ENCODE data around the gene CHST5.
"Not testable (repeated sequence)": the region's sequence is repeated elsewhere in the genome, so short reads cannot be mapped to it uniquely, and the experiment has no call there.

Gene CHST5

DNA sequence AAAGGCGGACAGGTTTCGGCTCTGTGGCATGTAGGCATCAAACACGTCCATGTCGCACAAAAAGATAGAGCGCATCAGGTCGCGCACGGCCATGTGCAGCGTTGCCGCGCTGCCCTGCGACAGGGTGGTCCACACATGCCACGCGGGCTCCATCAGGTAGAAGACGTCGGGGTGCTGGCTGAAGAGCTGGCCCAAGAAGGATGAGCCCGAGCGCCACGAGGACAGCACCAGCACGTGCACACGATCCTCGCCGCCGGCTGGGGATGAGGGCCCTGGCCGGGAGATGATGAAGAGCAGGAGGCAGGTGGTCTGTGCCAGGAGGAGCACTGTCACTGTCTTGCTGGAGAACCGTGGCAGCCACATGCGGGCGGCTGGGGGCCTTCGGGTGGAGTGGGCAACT, 5.9 kb downstream of the CHST5 start:
- Histone ChIP-seq H3K4me3 (ENCODE audit: control insufficient read depth in 1 of 7, extremely low read depth in 1 of 7, insufficient read depth in 4 of 7, low read depth in 2 of 7, low read length in 6 of 7) (no peak overlapping the region), H3K27me3 (replicated peaks in 2 of 5; ENCODE audit: control insufficient read depth in 4 of 5, insufficient read depth in 5 of 5, low read length in 4 of 5) (no peaks in the 10 kb centered on the region), H3K27ac (ENCODE audit: insufficient read depth in 1 of 2, low read depth in 1 of 2, low read length in 2 of 2, poor library complexity in 1 of 2, severe bottlenecking in 2 of 2) (no peak overlapping the region), H3K9me3 (ENCODE audit: control extremely low read depth in 1 of 5, control insufficient read depth in 4 of 5, insufficient read depth in 2 of 5, low read depth in 1 of 5, low read length in 4 of 5) (no peaks in the 10 kb centered on the region), H3K36me3 (ENCODE audit: control insufficient read depth in 4 of 4, insufficient read depth in 4 of 4, low read length in 3 of 4) (no peaks in the 10 kb centered on the region), H3K4me1 (ENCODE audit: control extremely low read depth in 1 of 4, control insufficient read depth in 4 of 4, insufficient read depth in 4 of 4, low read length in 3 of 4) (no peaks in the 10 kb centered on the region)
- DNase-seq, result no peak
- ChIA-PET POLR2A (no interaction called here), CTCF (no interaction called here)
- 98% methylated on average over 29 of the region's 29 CpGs for WGBS (ENCODE audit: insufficient coverage)

DNA sequence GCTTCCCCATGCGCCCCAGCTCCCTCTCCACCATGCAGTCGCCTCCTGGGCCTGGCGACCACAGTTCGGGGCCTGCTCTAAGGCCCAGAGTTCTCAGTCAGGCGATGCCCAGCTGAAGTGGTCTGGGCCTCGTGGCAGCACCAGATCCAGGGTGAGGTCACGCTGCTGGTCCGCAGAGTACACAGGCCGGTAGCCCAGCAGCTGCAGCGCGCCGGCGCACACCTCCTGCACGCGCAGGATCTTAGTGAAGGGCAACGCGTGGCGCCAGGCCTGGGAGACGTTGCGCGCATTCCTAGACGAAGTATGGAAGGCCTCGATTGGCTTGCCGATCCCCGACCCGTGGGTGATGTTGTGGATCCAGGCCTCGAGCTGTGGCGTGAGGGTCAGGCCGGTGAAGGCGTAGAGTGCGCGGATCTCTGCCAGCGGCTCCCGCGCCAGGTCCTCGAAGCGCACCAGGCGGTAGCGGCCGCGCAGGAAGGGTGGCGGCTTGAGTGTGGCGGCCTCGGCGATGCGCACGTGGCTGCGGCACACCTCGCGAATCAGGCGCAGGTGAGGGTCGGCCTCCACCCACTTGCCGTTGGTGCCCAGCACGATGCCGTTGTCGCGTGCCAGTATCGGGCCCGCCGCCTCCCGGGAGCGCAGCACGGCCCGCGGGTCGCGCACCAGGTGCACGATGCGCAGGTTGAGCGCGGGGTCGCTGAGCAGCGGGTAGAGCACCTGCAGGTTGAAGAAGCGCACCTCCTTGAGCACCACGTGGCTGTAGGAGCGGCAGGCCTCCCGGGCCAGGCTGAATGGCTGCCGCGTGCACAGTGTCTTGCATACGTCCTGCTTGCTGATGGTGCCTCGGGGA, 6.6 kb downstream of the CHST5 start:
- Histone ChIP-seq H3K27me3 (replicated peaks in 2 of 5; ENCODE audit: control insufficient read depth in 4 of 5, insufficient read depth in 5 of 5, low read length in 4 of 5) (no peaks in the 10 kb centered on the region), H3K36me3 (ENCODE audit: control insufficient read depth in 4 of 4, insufficient read depth in 4 of 4, low read length in 3 of 4) (no peaks in the 10 kb centered on the region), H3K4me1 (ENCODE audit: control extremely low read depth in 1 of 4, control insufficient read depth in 4 of 4, insufficient read depth in 4 of 4, low read length in 3 of 4) (no peaks in the 10 kb centered on the region), H3K27ac (ENCODE audit: insufficient read depth in 1 of 2, low read depth in 1 of 2, low read length in 2 of 2, poor library complexity in 1 of 2, severe bottlenecking in 2 of 2) (no peak overlapping the region), H3K9me3 (ENCODE audit: control extremely low read depth in 1 of 5, control insufficient read depth in 4 of 5, insufficient read depth in 2 of 5, low read depth in 1 of 5, low read length in 4 of 5) (no peaks in the 10 kb centered on the region), H3K4me3 (ENCODE audit: control insufficient read depth in 1 of 7, extremely low read depth in 1 of 7, insufficient read depth in 4 of 7, low read depth in 2 of 7, low read length in 6 of 7) (no peak overlapping the region)
- ChIA-PET CTCF (no interaction called here), POLR2A (no interaction called here)
- DNase-seq, result no peak
- WGBS (ENCODE audit: insufficient coverage), result 97% methylated on average over 67 of the region's 81 CpGs

DNA sequence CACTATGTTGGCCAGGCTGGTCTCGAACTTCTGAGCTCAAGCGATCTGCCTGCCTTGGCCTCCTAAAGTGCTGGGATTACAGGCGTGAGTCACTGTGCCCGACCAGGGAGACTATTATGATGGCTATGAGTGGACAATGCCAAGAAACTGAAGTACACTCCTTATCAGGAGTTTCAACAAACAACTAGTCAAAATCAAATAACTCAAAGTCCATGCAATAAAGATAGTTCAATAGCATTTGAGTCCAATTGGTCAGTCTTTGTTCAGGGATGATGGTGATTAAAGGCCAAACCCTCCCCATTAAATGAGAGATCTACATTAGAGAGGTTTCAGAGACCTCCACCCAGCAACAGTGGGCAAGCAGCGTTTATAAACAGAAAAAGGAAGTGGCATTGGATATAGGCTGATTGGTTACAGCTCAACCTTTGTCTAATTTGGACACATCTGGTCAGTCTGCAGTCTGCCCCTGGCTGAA, 8.0 kb downstream of the CHST5 start:
- no peaks in the 10 kb centered on the region for H3K4me1 ChIP-seq (ENCODE audit: control extremely low read depth in 1 of 4, control insufficient read depth in 4 of 4, insufficient read depth in 4 of 4, low read length in 3 of 4)
- H3K27me3 ChIP-seq (replicated peaks in 2 of 5; ENCODE audit: control insufficient read depth in 4 of 5, insufficient read depth in 5 of 5, low read length in 4 of 5), result no peaks in the 10 kb centered on the region
- H3K9me3 ChIP-seq (ENCODE audit: control extremely low read depth in 1 of 5, control insufficient read depth in 4 of 5, insufficient read depth in 2 of 5, low read depth in 1 of 5, low read length in 4 of 5), result no peaks in the 10 kb centered on the region
- no peak for DNase-seq
- H3K4me3 ChIP-seq (ENCODE audit: control insufficient read depth in 1 of 7, extremely low read depth in 1 of 7, insufficient read depth in 4 of 7, low read depth in 2 of 7, low read length in 6 of 7), result no peak overlapping the region
- CTCF ChIA-PET, result interaction anchor here (1.2 kb wide), 1 partner anchor 16 kb away, joined by 4 read pairs; no protein-coding TSS in a partner anchor
- 100% methylated on average over 4 of the region's 5 CpGs for WGBS (ENCODE audit: insufficient coverage)
- POLR2A ChIA-PET, result no interaction called here
- H3K27ac ChIP-seq (ENCODE audit: insufficient read depth in 1 of 2, low read depth in 1 of 2, low read length in 2 of 2, poor library complexity in 1 of 2, severe bottlenecking in 2 of 2), result no peak overlapping the region
- no peaks in the 10 kb centered on the region for H3K36me3 ChIP-seq (ENCODE audit: control insufficient read depth in 4 of 4, insufficient read depth in 4 of 4, low read length in 3 of 4)

DNA sequence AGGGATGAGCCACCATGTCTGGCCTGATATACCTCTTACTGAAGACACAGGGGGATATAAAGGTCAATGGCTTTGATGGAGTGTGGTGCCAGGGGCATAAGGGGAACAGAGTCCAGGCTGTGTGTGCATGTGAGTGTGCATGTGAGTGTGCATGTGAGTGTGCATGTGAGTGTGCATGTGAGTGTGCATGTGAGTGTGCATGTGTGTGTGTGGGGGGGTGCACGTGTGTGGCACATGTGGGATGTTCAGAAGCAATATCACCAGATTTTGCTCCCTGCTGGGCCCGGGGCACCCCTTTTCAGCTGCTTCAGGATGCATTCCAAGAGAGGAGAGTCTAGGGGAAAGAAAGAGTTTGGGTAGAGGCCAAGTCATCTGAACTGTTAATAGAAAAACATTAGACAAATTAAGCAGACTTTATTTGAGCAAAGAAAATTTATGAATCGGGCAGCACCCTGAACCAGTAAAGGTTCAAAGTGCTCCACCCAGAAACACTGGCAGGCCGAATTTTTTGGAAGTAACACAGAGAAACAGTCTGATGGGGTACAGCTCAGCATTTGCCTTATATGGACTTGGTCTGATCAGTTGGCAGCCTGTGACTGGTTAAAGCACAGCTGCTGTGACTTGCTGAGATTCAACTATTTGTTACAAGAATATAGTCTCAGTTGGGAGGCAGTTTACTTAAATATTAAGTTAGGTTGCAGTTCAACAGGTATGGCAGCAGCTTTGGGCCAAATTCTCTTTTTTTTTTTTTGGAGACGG, 9.7 kb downstream of the CHST5 start:
- H3K36me3 ChIP-seq (ENCODE audit: control insufficient read depth in 4 of 4, insufficient read depth in 4 of 4, low read length in 3 of 4), result no peaks in the 10 kb centered on the region
- WGBS (ENCODE audit: insufficient coverage), result 95% methylated on average over 3 of the region's 5 CpGs
- DNase-seq, result no peak
- H3K4me3 ChIP-seq (ENCODE audit: control insufficient read depth in 1 of 7, extremely low read depth in 1 of 7, insufficient read depth in 4 of 7, low read depth in 2 of 7, low read length in 6 of 7), result no peak overlapping the region
- no peak overlapping the region for H3K27ac ChIP-seq (ENCODE audit: insufficient read depth in 1 of 2, low read depth in 1 of 2, low read length in 2 of 2, poor library complexity in 1 of 2, severe bottlenecking in 2 of 2)
- no peaks in the 10 kb centered on the region for H3K4me1 ChIP-seq (ENCODE audit: control extremely low read depth in 1 of 4, control insufficient read depth in 4 of 4, insufficient read depth in 4 of 4, low read length in 3 of 4)
- CTCF ChIA-PET, result no interaction called here
- no peaks in the 10 kb centered on the region for H3K27me3 ChIP-seq (replicated peaks in 2 of 5; ENCODE audit: control insufficient read depth in 4 of 5, insufficient read depth in 5 of 5, low read length in 4 of 5)
- POLR2A ChIA-PET, result no interaction called here
- H3K9me3 ChIP-seq (ENCODE audit: control extremely low read depth in 1 of 5, control insufficient read depth in 4 of 5, insufficient read depth in 2 of 5, low read depth in 1 of 5, low read length in 4 of 5), result no peaks in the 10 kb centered on the region

DNA sequence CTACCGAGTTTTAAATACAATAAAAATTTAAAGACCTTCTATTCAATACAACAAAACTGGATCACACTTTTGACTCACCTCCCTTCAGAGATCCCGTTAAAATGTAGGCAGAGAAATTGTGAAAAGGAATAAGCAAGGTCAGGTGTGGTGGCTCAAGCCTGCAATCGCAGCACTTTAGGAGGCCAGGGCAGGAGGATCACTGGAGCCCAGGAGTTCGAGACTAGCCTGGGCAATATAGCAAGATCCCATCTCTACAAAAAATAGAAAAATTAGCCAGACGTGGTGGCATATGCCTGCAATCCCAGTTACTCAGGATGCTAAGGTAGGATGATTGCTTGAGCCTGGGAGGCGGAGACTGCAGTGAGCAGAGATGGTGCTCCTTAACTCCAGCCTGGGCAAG, 16.7 kb downstream of the CHST5 start:
- ChIA-PET POLR2A (no interaction called here), CTCF (interaction anchor here (0.8 to 3.2 kb wide), 8 partner anchors 14 to 49 kb away, joined by 3 to 20 read pairs (median 5); no protein-coding TSS in a partner anchor)
- H3K27ac ChIP-seq (ENCODE audit: insufficient read depth in 1 of 2, low read depth in 1 of 2, low read length in 2 of 2, poor library complexity in 1 of 2, severe bottlenecking in 2 of 2), result no peak overlapping the region
- DNase-seq, result no peak
- peaks cover 0 to 8% (median 6%) of the 10 kb centered on the region in 4 experiments for H3K4me1 ChIP-seq (ENCODE audit: control extremely low read depth in 1 of 4, control insufficient read depth in 4 of 4, insufficient read depth in 4 of 4, low read length in 3 of 4)
- H3K9me3 ChIP-seq (ENCODE audit: control extremely low read depth in 1 of 5, control insufficient read depth in 4 of 5, insufficient read depth in 2 of 5, low read depth in 1 of 5, low read length in 4 of 5), result no peaks in the 10 kb centered on the region
- no peaks in the 10 kb centered on the region for H3K36me3 ChIP-seq (ENCODE audit: control insufficient read depth in 4 of 4, insufficient read depth in 4 of 4, low read length in 3 of 4)
- H3K4me3 ChIP-seq (ENCODE audit: control insufficient read depth in 1 of 7, extremely low read depth in 1 of 7, insufficient read depth in 4 of 7, low read depth in 2 of 7, low read length in 6 of 7), result no peak overlapping the region
- H3K27me3 ChIP-seq (replicated peaks in 2 of 5; ENCODE audit: control insufficient read depth in 4 of 5, insufficient read depth in 5 of 5, low read length in 4 of 5), result no peaks in the 10 kb centered on the region
- 97% methylated on average over 4 of the region's 6 CpGs for WGBS (ENCODE audit: insufficient coverage)

DNA sequence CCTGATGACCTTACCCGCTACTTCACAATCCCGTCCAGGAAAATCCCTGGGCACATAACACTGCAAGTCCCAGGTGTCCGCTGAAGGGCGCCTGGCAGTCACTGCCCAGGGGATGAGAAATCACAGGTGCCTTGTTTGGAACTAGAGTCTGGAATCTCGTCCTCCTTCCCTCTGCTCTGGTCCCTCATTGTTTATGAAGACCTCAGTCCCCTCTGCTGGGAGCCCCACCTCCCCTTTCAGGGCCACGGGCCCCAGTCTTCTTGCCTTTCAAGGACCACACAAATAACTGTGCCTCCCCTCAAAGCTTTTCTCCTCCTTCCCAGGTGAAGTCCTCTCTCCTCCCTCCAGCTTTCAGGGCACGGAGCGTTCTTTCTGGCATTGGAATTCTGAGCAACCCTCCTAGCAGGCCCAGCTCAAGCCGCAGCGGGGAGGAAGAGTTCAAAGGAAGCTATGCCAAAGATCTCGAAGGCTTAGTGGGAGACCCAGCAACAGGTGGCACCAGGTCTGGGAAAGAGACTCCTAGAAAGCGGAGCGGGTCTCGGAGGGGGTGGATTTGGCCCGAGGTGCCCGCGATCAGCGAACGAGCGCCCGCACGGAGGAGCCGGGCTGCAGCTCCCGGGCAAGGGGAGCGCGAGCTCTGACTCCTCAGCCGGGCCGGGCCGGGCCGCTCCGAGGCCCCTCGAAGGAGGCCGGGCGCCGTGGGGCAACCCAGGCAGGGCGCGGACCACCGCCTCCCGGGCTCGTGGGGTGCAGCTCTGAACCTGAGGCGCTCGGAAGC, 19.5 kb downstream of the CHST5 start:
- ChIA-PET POLR2A (interaction anchor here (0.9 kb wide), 1 partner anchor 132 kb away, joined by 3 read pairs; no protein-coding TSS in a partner anchor), CTCF (interaction anchor here (0.8 to 3.2 kb wide), 14 partner anchors 8 to 139 kb away, joined by 3 to 20 read pairs (median 4); partner anchors contain the start of gene TMEM170A)
- not testable (repeated sequence) for H3K36me3 ChIP-seq (ENCODE audit: control insufficient read depth in 4 of 4, insufficient read depth in 4 of 4, low read length in 3 of 4); H3K4me1 ChIP-seq (ENCODE audit: control extremely low read depth in 1 of 4, control insufficient read depth in 4 of 4, insufficient read depth in 4 of 4, low read length in 3 of 4); H3K27me3 ChIP-seq (replicated peaks in 2 of 5; ENCODE audit: control insufficient read depth in 4 of 5, insufficient read depth in 5 of 5, low read length in 4 of 5); H3K9me3 ChIP-seq (ENCODE audit: control extremely low read depth in 1 of 5, control insufficient read depth in 4 of 5, insufficient read depth in 2 of 5, low read depth in 1 of 5, low read length in 4 of 5)
- WGBS (ENCODE audit: insufficient coverage), result 8% methylated on average over 25 of the region's 42 CpGs
- DNase-seq, result peak; percentile 16 to 55 (median 39)
- H3K27ac ChIP-seq (ENCODE audit: insufficient read depth in 1 of 2, low read depth in 1 of 2, low read length in 2 of 2, poor library complexity in 1 of 2, severe bottlenecking in 2 of 2), result peak overlapping the region; percentile 61 to 88
- H3K4me3 ChIP-seq (ENCODE audit: control insufficient read depth in 1 of 7, extremely low read depth in 1 of 7, insufficient read depth in 4 of 7, low read depth in 2 of 7, low read length in 6 of 7), result peak overlapping the region; percentile 71 to 92 (median 86)

All from common myeloid progenitor, CD34-positive (primary cell).